Activated CD8-positive, alpha-beta memory T cell treated with anti-CD3 and anti-CD28 coated beads, Interleukin-2, amount 50 U/mL, for 1 hour (primary cell): ENCODE results near the gene CD276.

Experiments used
- DNase-seq: peaks from one replicate; pipeline ENCODE4 v3.0.0-alpha.2; 2020; ENCODE audit errors: extremely low read depth

The CD276 gene

DNA sequence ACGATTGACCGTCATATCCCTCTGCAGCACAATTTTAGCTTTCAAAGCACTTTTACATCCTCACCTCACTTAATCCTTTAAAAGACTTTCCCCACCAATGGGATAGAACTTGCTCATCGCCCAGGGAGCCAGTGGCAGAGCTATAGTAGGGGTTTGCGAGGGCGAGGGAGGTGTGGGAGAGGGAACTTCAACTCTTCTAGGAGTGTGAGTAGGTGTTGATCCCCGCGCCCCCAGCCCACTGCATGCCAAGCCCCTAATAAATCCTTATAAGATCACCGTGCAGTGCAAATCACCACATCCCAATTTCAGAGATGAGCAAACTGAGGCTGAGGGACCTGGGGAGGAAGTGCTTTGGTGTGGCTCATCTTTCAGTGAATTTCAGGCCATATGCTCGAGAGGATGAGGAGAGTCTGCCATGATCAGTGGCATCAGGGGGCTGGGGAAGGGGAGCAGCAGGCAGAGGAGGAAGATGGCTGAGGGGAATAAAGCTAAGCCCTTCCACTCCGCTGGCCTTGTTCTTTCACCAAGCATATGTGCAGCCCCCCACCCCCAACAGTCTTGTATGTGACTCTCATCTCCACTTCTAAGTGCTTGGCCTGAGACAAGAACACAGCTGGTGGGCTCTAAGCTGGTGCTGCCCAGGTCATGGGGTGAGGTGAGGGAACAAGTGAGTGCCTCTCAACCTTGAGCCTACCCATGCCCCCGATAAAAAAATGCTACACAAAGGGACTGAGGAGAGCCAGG lies 63.8 kb downstream of the CD276 start:
- DNase-seq: no peak

DNA sequence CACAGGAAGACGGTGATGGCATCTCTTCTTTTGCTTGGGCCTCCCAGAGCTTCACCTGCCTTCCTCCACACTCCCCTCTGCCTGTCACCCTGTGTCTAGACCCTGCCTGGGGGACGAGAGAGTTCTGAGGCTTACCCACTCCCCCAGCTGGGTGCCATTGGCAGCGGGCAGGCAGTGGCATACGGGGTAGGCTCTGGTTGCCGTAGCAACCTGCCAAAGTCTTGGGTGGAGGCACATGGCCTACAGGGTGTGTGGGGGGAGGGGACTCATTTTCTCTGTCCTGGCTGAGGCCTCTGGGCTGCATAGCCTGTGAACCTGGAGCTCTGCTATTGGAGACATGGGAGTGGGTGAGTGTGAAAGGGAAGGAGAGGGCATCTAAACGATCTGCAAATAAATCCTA lies 64.5 kb downstream of the CD276 start:
- no peak for DNase-seq

GRCh38 chr15:73749533-73749932 lies 65.3 kb downstream of the CD276 start:
- DNase-seq: no peak

GRCh38 chr15:73749971-73750370 lies 65.8 kb downstream of the CD276 start:
- no peak for DNase-seq

DNA sequence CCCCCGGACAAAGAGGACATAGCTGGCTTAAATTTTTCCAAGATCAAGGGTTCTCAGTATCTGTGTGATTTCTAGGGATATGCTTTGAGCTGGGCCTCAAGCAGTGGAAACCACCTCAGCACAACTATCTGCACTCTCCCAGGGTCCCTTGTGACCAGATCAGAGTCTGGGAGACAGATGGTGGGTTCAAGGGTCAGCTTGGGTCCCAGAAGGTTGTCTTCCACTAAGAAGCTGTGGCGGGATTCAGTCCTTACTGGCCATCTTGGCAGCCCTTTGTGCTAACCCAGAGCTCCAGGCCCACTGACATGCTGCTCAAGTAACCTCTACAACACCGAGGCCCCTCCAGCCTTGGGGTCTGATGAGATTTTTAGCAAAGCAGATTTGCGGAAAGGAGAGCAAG lies 66.3 kb downstream of the CD276 start:
- no peak for DNase-seq

- DNase-seq: no peak
Measured at GRCh38 chr15:73750951-73751350, 66.8 kb downstream of the CD276 start.

DNA sequence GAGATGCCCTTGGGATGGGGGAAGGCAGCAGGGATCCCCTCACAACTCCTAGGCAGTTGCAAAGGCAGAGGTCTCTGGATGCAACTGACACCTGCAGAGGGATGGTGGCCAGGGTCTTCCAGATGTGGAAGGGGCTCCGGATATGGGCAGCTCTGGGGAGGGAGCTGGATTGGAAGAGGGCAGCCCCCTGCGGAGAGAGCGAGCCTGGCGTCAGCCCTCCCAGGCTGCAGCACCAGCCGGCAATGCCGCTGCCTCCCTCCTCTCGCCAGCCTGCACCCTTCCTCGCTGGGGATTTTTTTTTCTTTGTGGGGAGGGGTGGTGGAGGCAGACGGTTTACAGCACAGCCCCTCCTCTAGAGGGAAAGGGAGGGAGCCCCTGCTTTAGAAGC lies 67.3 kb downstream of the CD276 start:
- no peak for DNase-seq

- no peak for DNase-seq
Measured at GRCh38 chr15:73751899-73752805, 68.0 kb downstream of the CD276 start.

DNA sequence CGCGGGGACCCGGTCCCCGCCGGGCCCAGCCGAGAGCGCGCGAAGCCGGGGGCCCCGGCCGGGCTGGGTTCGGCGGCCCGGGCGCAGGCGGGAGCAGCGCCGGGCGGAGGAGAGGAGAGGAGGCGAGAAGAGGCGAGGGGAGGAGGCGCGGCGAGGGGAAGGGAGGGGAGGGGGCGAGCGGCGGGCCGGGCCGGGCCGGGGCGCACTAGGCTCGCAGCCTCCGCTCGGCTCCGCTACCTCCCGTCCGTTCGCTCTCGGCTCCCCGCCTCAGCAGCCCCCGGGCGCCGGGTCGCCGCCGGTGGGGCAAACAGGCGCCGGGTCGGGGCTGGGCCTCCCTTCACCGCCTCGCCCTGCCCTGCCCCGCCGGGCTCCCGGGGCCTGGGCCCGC lies 68.6 kb downstream of the CD276 start:
- no peak for DNase-seq

DNA sequence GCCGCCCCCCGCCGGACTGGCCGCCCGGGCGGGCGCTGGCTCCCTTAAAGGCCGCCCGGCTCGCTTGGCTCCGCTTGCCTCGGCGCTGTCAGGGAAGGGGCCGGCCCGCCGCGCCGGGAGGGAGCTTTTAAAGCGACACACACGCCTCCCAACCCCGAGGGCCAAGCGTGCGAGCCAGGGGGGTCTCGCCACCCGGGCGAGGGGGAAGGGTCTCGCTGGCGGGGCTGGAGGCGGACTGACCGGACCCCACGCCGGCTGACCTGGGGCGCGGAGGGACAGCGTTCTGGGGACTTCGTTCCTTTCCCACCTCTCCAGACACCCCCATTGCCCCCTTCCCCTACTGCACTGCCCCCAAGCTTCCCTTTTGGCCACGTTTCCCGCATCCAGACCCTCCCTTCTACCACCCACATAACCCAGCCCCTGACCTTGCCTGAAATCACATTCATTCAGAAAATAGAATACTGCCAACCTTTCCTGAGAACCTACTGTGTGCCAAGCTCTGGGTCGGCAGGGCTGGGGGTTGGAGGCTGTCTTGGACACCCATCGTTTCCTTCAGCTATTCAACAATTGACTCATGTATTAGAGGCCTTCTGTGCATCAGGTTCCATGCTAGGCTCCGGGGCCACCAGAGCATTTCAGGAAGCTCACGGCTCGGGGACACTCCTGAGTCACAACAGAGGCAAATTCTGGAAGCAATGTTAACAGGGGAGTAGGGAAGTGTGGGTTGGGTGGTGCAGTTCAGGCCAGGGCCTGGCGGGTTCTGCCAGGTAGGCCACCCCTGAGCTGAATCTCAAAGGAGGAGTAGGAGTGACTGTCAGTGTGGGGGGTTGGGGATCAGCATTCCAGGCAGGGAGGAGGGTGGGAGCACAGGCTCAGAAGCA lies 69.3 kb downstream of the CD276 start, which contains the start of gene INSYN1:
TSS of gene INSYN1 (minus strand) at position 102 of the 881 bp plus-strand sequence. CDS start 2,221 bp downstream, outside the sequence.
- DNase-seq: no peak

- DNase-seq: no peak
Measured at GRCh38 chr15:73754461-73754860, 70.3 kb downstream of the CD276 start.

- no peak for DNase-seq
Measured at GRCh38 chr15:73755481-73755880, 71.3 kb downstream of the CD276 start.

DNA sequence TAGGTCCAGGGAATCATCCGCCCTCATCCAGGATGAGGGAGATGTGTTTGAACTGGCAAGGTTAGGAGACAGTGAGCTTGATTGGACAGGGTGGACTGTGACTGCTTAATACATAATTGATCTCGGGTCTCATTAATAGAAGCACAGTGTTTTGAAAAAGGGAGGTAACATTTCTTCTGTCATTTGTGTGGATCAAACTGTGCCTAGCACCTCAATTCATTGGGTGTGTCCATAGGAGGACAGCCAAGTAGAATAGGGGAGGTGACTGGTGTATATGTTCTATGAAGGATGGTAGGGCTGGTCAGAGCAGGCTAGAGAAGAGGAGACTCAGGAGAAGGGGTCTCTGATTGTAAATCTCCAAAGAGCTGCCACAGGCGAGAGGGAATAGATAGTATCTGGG lies 71.8 kb downstream of the CD276 start:
- no peak for DNase-seq

DNA sequence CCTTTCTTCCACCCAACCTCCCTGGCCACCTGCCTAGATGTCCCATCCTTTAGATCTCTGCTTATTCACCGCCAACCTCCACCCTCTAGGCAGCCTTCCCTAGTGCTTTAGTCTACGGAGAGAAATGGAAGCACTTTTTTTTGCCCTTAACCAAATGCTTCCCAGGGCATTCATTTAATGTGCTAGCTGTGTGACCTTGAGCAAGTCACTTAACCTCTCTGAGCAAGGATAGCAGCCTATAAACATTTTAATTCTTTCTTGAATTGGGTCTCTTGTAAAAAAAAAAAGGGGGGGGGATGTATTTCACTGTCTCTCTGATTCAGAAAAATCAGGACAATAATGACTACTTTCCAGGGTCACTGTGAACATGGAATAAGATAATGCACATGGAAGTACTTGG lies 72.2 kb downstream of the CD276 start:
- no peak for DNase-seq

GRCh38 chr15:73756947-73757513 lies 72.8 kb downstream of the CD276 start:
- DNase-seq: no peak

- no peak for DNase-seq
Measured at GRCh38 chr15:73757571-73757970, 73.4 kb downstream of the CD276 start.

GRCh38 chr15:73758461-73758860 lies 74.3 kb downstream of the CD276 start:
- DNase-seq: no peak

DNA sequence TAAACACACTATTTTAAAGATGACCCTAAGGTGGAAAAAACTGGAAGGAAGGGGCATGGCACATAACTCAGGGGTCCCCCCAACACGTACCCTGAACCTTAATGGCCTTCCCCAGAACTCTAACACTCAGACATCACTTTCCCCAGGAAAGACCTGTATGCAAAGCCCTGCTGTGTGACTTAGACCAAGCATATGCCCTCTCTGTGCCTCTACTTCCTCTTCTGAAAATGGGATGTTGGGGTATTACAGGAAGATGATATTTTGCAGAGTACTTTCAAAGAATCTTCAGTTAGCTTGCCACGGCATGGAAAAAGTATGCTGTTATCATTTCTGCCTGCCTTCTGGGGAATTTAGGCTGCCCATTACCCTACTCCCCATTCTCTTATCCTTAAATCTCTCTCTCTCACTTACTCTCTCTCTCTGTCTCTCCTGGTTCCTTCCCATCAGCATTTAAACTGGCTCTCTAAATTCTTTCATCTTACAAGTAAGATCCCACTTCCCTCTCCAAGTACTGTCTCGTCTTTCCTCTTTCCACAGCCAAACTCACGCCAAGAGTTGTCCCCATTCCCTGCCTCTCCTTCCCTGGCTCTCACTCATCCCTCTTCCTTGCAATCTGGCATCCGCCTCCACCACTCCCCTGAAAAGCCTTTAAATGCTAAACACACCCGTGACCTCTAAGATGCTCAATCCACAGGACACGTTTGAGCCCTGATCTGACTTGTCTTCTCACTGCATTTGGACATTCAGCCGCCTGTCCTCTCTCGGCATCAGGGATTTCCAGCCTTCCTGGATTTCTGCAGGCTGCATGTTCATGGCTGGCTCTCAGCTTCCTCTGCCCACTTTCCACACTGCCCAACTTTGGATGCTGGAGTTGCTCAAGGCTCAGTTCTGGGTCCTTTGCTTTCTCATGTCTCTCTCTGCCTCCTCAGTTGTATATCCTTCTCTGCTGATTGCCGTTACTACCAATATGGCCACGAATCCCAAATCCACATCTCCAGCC lies 76.4 kb downstream of the CD276 start:
- DNase-seq: no peak

DNA sequence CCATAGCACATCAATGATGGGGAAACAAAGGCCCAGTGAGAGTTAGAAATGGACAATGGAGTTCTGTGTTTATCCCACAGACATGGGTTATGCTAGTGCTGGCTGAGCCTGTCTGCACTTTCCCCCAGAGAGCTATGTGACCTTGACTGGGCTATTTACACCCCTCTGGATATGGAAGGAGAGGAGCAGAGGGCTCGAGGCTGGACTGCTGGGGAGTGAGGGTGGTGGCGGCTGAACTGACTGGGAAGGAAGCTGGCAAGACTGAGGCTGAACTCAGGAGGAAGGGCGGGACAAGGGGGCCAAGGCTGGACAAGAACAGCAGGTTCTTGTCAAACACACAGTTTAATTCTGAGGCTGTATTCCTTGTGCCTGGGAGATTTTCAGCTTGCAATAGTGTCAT lies 79.7 kb downstream of the CD276 start:
- DNase-seq: no peak
